HTERT RPE-1 (cell line): ENCODE measurements around the gene AUP1.
"Not testable (repeated sequence)": the region's sequence is repeated elsewhere in the genome, so short reads cannot be mapped to it uniquely, and the experiment has no call there.

Experiments
- in situ Hi-C: fragments of 300-500 bp; cut with MboI; formaldehyde crosslinking; loops from 4 replicates; pipeline ENCODE4 v1.14.3; 2020; ENCODE audit warnings: low sequenced_read_pairs

AUP1 gene

GRCh38 chr2:74499267-74499939 is 30.1 kb downstream of the AUP1 start, which contains the start of gene LBX2:
Gene LBX2 (minus strand): TSS chr2:74499603. CDS start chr2:74499537, 66 bp downstream.
- in situ Hi-C loops: no loop called here

GRCh38 chr2:74498500-74499266 is 30.8 kb downstream of the AUP1 start:
- in situ Hi-C loops: no loop called here

DNA sequence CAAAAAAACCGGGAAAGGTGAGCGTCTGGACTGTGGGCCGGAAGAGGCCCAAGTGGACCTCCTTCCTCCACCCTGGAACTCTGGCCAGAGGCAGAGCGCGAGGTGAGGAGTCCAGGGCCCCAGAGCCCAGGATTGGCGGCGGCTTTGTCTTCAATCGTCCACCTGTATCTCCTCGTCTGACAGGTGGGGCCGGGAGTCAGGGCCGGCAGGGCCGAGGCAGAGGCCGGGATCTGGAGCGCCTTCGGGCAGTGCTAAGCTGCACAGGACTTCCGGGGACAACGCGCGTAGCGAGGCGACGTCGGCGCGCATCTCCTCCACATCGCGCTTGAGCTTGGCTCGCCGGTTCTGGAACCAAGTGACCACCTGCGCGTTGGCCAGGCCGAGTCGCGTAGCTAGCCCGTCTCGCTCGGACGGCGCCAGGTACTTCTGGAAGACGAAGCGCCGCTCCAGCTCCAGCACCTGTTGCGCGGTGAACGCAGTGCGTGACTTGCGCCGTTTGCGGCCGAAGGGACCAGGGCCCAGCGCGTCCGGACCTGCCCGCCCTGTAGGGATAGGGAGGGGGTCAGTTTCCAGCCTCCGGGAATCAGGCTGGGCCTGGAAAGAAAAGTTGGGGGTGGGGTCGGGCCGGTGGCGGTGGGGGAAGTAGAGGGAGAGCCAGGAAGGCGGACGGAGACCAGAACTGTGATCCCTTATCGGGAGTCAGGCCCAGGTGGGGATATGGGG is 31.6 kb downstream of the AUP1 start:
- in situ Hi-C loops: no loop called here

DNA sequence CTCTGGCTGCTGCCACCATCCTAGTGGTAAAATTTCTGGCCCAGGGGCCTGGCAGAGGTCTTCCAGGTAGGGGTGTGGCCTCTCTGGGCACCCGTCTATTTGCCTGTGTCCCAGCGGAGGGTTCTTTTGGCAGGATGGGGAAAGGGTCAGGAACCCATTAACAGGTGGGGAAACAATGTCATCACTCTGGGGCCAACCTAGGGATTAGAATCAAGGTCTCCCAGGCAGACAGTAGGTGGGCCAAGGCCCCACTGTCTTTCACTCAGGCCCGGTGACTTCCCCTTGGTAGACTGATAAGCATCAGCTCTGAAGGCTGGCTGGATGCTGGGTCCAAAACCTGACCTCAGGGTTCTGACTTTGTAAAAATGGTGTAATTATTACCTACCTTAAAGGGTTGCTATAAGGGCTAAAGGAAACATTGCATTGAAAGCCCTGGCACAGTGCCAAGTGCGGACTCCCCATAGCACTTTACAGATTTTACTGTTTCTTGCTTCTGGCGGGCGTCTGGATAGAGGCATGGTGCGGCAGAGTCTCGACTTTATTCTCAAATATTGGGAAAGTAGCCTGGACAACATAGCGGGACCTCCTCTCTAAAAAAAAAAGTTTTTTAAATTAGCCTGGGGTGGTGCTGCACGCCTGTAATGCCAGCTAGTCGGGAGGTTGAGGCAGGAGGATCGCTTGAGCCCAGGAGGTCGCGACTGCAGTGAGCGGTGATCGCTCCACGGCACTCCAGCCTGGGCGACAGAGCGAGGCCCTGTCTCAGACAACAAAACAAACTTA is 32.3 kb downstream of the AUP1 start:
- in situ Hi-C loops: no loop called here

DNA sequence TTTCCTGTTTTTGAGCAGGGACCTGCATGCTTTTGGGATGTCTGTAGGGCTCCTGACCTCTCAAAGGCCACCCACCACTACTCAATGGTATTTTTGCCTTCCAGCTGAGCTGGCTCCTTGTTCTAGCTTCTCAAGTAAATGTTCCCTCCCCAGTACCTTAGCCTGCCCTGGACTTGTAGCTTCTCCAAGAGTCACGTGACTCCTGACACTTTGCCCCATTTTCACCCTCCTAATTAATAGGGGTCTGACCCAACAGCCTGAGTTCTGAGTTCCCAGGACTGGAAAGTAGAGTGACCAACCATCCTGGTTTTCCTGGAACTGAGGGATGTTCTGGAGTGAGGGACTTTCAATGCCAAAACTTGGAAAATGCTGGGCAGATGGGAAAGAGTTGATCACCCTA is 34.1 kb downstream of the AUP1 start:
- in situ Hi-C loops: no loop called here

DNA sequence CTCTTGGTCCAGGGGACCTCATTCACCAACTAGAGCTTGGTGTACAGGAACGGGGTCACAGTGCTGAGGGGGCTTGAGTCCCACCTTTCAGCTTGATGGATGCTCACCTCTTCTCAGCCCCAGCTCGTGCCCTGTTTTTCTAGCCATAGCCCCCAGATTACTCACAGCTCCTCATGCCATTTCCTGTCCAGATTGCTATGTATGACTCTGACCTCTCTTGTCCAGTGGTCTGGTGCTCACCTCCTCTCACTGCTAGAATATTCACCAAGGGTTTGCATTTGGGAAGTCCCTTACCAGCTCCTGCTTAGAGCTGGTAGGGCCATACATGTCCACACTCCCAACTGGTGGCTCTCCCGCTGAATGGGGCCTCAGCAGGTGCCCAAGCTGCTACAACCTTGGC is 36.0 kb downstream of the AUP1 start:
- in situ Hi-C loops: no loop called here

DNA sequence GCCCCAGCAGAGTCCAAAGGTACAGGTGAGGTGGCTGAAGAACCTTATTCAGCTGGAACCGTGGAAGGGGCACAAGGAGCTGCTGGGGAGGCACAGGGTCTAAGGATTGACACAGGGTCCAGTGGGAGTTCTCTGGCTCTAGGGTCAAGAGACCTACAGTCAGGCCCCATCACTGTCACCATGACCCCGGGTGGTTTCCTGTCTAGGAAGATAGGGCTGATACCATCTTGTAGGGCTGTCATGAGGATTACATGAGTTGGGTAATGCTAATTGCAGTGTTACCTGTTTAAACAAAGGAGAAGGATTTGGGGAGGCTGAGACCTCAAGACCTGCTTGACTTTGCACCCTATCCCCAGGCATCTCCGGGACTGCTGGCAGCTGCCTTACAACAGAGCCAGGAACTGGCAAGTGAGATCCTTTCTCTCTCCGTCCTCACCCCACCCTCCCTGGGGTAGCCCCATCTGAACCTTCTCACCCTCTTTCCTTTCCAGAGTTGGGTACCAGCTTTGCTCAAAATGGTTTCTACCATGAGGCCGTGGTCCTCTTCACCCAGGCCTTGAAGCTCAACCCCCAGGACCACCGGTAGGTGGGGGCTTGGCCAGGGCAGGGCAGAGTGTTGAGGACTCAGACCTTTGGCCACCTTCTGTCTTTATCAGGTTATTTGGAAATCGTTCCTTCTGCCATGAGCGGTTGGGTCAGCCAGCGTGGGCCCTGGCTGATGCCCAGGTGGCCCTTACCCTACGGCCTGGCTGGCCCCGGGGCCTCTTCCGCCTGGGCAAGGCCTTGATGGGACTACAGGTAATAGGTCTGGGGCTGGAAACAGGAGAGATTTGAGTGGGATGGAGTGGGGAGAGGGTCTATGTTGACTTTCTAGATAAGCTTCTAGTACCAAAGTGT is 37.6 kb downstream of the AUP1 start:
- in situ Hi-C loops: no loop called here

DNA sequence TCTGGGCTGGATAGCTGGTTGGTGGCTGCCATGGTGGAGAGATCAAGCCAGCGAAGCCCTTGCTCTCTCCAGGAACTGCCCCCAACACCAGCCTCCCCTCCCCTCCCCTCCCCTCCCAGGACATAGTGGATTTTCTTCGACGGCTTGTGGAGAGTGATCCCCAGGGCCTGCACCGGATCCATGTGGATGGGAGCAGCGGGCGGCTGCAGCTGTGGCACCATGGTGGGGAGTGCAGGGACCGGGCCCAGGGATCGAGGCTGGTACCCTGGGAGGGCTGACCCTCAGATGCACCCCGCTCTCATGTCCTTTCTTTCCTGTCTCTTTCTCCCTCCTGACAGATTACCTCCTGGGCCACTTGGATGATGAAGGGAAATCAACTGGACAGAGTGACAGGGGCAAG is 39.6 kb downstream of the AUP1 start:
- in situ Hi-C loops: no loop called here

GRCh38 chr2:74488643-74489481 is 40.6 kb downstream of the AUP1 start:
- in situ Hi-C loops: no loop called here

DNA sequence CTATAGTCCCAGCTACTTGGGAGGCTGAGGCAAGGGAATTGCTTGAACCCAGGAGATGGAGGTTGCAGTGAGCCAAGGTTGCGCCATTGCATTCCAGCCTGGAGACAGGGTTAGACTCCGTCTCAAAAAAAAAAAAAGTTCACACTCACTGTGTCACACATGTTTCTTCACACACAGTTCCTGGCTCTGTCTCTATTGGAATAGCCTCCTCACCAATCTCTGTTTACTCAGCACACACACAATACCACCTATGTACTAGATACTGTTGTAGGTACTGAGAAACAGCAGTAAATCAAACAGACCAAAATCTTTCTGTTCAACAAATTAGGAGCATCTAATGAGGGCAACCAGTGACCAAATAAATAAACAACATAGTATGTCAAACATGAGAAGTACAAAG is 43.4 kb downstream of the AUP1 start:
- in situ Hi-C loops: no loop called here

DNA sequence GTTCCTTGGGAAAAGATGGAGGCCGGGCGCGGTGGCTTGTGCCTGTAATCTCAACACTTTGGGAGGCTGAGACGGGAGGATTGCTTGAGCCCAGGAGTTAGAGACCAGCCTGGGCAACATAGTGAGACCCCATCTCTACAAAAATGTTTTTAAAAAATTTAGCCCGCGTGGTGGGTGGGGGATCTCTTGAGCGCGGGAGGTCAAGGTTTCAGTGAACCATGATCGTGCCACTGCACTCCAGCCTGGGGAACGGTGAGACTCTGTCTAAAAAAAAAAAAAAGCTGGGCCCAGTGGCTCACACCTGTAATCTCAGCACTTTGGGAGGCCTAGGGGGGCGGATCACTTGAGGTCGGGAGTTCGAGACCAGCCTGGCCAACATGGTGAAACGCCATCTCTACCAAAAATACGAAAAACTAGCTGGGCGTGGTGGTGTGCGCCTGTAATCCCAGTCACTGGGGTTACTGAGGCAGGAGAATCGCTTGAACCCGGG is 45.8 kb downstream of the AUP1 start:
- in situ Hi-C loops: not testable (repeated sequence)

DNA sequence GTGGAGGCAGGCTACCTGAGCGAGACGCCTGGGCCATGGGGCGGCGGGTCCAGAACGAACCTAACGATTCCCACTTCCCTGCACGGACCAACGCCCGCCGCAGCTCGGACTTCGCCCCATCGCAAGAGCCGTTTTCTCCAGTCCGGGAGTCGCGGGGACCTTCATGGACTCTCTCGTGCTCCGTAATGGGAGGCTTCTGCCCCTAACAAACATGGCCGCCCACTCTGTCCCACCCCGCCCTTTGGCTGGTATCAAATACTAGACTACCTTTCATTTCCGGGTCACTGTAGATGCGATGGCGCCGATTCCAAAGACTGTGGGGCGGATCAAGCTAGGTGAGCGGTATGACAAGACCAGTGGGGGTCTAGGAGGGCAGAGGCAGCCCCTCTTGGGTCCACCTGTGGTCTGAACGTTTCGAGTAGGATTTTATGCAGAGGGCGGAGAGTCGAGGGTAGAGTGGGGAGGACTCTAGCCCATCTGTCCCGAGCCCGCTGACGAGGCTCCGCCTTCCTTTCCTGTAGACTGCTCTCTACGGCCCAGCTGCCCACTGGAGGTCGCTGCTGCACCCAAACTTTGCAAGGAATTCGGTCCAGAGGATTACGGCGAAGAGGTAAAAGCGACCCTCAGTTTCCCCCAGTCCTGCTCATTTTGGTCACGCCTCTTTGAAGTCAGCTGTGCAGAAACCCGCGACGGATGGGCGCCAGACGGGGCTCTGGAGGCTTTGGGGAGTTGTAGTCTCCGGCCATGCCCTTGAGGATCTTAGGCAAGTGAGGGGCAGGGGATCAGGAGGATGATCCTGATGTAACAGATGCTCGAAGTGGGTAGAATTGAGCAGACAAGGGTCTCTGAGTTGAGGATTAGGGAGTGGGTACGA is 46.5 kb downstream of the AUP1 start, which contains the start of the genes CCDC142 and TTC31:
TSS of gene CCDC142 (minus strand) at position 198 of the 874 bp plus-strand sequence. CDS start at position 37, 161 bp downstream.
TSS of gene TTC31 (plus strand) at position 281 of the 874 bp plus-strand sequence. CDS start at position 296, 15 bp downstream.
- in situ Hi-C loops: no loop called here

GRCh38 chr2:74481961-74482800 is 47.3 kb downstream of the AUP1 start:
- in situ Hi-C loops: no loop called here

GRCh38 chr2:74481431-74481830 is 48.1 kb downstream of the AUP1 start:
- in situ Hi-C loops: no loop called here
